ENCODE results near the gene RBM33. TPM values are rescaled to one million over a fixed set of nuclear protein-coding genes. Genes with fewer than 3 reads are reported as not detected.

RBM33 gene
- total RNA-seq, 4 donors from 2014 or later: 62.8 to 129 (median 92.8) TPM

- Histone ChIP-seq H3K27ac (no peak overlapping the region), H3K4me3 (no peak overlapping the region), H3K36me3 (peaks cover 0 to 35% (median 9%) of the 10 kb centered on the region in 4 donors), H3K4me1 (peaks cover 0 to 39% (median 18%) of the 10 kb centered on the region in 4 donors), H3K27me3 (no peaks in the 10 kb centered on the region), H3K9me3 (no peaks in the 10 kb centered on the region)
- in situ Hi-C loops (cut with MboI; ENCODE audit: low pct_ligation_motif_present in 1 of 4, low pct_unique_long_range_greater_than_20kb in 1 of 4, low sequenced_read_pairs in 3 of 4): no loop called here
- intact Hi-C loops (cut with DNase I; ENCODE audit: low total_unique reads): no loop called here
- no peak for TF ChIP-seq POLR2A (IDR thresholded peaks at IDR 0.05)
- no peak for TF ChIP-seq POLR2AphosphoS5 (IDR thresholded peaks at IDR 0.05)
- WGBS, 2 donors (ENCODE audit: low coverage in 1 of 2): 67 to 78% methylated on average over 1 of the region's 1 CpG
- DNase-seq: no peak
These were observed 58.2 kb downstream of the RBM33 start for GRCh38 chr7:155702616-155703015.

- Histone ChIP-seq H3K36me3 (peaks cover 0 to 40% (median 13%) of the 10 kb centered on the region in 4 donors), H3K27me3 (no peaks in the 10 kb centered on the region), H3K9me3 (no peaks in the 10 kb centered on the region), H3K4me3 (no peak overlapping the region), H3K27ac (no peak overlapping the region), H3K4me1 (peaks cover 0 to 15% (median 6%) of the 10 kb centered on the region in 4 donors)
- in situ Hi-C loops (cut with MboI; ENCODE audit: low pct_ligation_motif_present in 1 of 4, low pct_unique_long_range_greater_than_20kb in 1 of 4, low sequenced_read_pairs in 3 of 4) (no loop called here), intact Hi-C loops (cut with DNase I; ENCODE audit: low total_unique reads) (no loop called here)
- TF ChIP-seq EP300 (IDR thresholded peaks at IDR 0.05; ENCODE audit: low read depth) (no peak), POLR2AphosphoS5 (IDR thresholded peaks at IDR 0.05) (no peak), CTCF (IDR thresholded peaks at IDR 0.05) (no peak), POLR2A (IDR thresholded peaks at IDR 0.05) (no peak)
- DNase-seq: no peak
- WGBS, 2 donors (ENCODE audit: low coverage in 1 of 2): 90 to 92% methylated on average over 13 to 16 of the region's 16 CpGs
These were observed 61.3 kb downstream of the RBM33 start for GRCh38 chr7:155705623-155706360.

- Histone ChIP-seq H3K9me3 (no peaks in the 10 kb centered on the region), H3K4me1 (peaks cover 0 to 12% (median 4%) of the 10 kb centered on the region in 4 donors), H3K27ac (no peak overlapping the region), H3K27me3 (no peaks in the 10 kb centered on the region), H3K36me3 (peaks cover 0 to 45% (median 14%) of the 10 kb centered on the region in 4 donors), H3K4me3 (no peak overlapping the region)
- DNase-seq: no peak
- intact Hi-C loops (cut with DNase I; ENCODE audit: low total_unique reads): no loop called here
- WGBS, 2 donors (ENCODE audit: low coverage in 1 of 2): 94 to 96% methylated on average over 5 to 10 of the region's 10 CpGs
- TF ChIP-seq POLR2A (IDR thresholded peaks at IDR 0.05): no peak
- TF ChIP-seq CTCF (IDR thresholded peaks at IDR 0.05): no peak
- no peak for TF ChIP-seq POLR2AphosphoS5 (IDR thresholded peaks at IDR 0.05)
- TF ChIP-seq EP300 (IDR thresholded peaks at IDR 0.05; ENCODE audit: low read depth): no peak
- in situ Hi-C loops (cut with MboI; ENCODE audit: low pct_ligation_motif_present in 1 of 4, low pct_unique_long_range_greater_than_20kb in 1 of 4, low sequenced_read_pairs in 3 of 4): no loop called here
These were observed 61.9 kb downstream of the RBM33 start for GRCh38 chr7:155706376-155706775.

- Histone ChIP-seq H3K9me3 (no peaks in the 10 kb centered on the region), H3K27ac (no peak overlapping the region), H3K27me3 (no peaks in the 10 kb centered on the region), H3K4me1 (no peaks in the 10 kb centered on the region), H3K4me3 (no peak overlapping the region), H3K36me3 (peaks cover 0 to 36% (median 12%) of the 10 kb centered on the region in 4 donors)
- TF ChIP-seq POLR2AphosphoS5 (IDR thresholded peaks at IDR 0.05): no peak
- TF ChIP-seq CTCF (IDR thresholded peaks at IDR 0.05): no peak
- TF ChIP-seq EP300 (IDR thresholded peaks at IDR 0.05; ENCODE audit: low read depth): no peak
- TF ChIP-seq POLR2A (IDR thresholded peaks at IDR 0.05): no peak
- intact Hi-C loops (cut with DNase I; ENCODE audit: low total_unique reads): no loop called here
- no peak for DNase-seq
- in situ Hi-C loops (cut with MboI; ENCODE audit: low pct_ligation_motif_present in 1 of 4, low pct_unique_long_range_greater_than_20kb in 1 of 4, low sequenced_read_pairs in 3 of 4): no loop called here
These were observed 65.0 kb downstream of the RBM33 start for GRCh38 chr7:155709453-155709852.
